Neural progenitor cell (in vitro differentiated cells): ENCODE measurements around the gene MAP4K2. TPM values are rescaled to one million over a fixed set of nuclear protein-coding genes. Genes with fewer than 3 reads are reported as not detected.

Source experiments
- DNase-seq: peaks from one replicate; pipeline ENCODE4 v3.0.0-alpha.2; 2016; ENCODE audit warnings: low spot score
- H2AFZ ChIP-seq: fragments of 200-600 bp; sonication (generic); replicated peaks from 2 replicates; pipeline ENCODE4 v1.6.1; 2016; ENCODE audit warnings: antibody characterized with exemption
- H3F3A ChIP-seq: fragments of 200-600 bp; sonication (generic); 2 replicates; pipeline ENCODE4 v1.6.1; 2016; ENCODE audit warnings: antibody characterized with exemption, low read depth
- H3K27ac ChIP-seq: fragments of 200-600 bp; sonication (generic); 2 replicates; pipeline ENCODE4 v1.5.1; 2016; ENCODE audit warnings: mild to moderate bottlenecking
- H3K27me3 ChIP-seq: fragments of 200-600 bp; sonication (generic); 2 replicates; pipeline ENCODE4 v1.6.1; 2016; ENCODE audit warnings: mild to moderate bottlenecking, moderate library complexity
- H3K36me3 ChIP-seq: fragments of 200-600 bp; sonication (generic); 2 replicates; pipeline ENCODE4 v1.5.1; 2016
- H3K4me1 ChIP-seq: fragments of 200-600 bp; sonication (generic); 2 replicates; pipeline ENCODE4 v1.6.1; 2016; ENCODE audit warnings: mixed run types
- H3K4me2 ChIP-seq: fragments of 200-600 bp; sonication (generic); 2 replicates; pipeline ENCODE4 v1.6.1; 2016
- H3K4me3 ChIP-seq: fragments of 200-600 bp; sonication (generic); 2 replicates; pipeline ENCODE4 v1.5.1; 2016
- H3K79me2 ChIP-seq: fragments of 200-600 bp; sonication (generic); 2 replicates; pipeline ENCODE4 v1.6.1; 2016; ENCODE audit warnings: low read depth
- H3K9ac ChIP-seq: fragments of 200-600 bp; sonication (generic); 2 replicates; pipeline ENCODE4 v1.6.1; 2016
- H3K9me3 ChIP-seq: fragments of 200-600 bp; sonication (generic); 2 replicates; pipeline ENCODE4 v1.5.1; 2016; ENCODE audit warnings: low read depth
- H4K20me1 ChIP-seq: fragments of 200-600 bp; sonication (generic); 2 replicates; pipeline ENCODE4 v1.6.1; 2016; ENCODE audit warnings: low read depth
- H3K27ac Mint-ChIP-seq: 3 replicates; pipeline ENCODE4 v1.8.0; 2021; ENCODE audit warnings: mixed read lengths
- H3K27me3 Mint-ChIP-seq: 2 replicates; pipeline ENCODE4 v1.8.0; 2022; ENCODE audit warnings: low read depth, mild to moderate bottlenecking, inconsistent platforms, moderate library complexity, mixed read lengths; ENCODE audit not compliant: insufficient read depth
- H3K36me3 Mint-ChIP-seq: 3 replicates; pipeline ENCODE4 v1.8.0; 2021; ENCODE audit warnings: mixed read lengths
- H3K4me1 Mint-ChIP-seq: 3 replicates; pipeline ENCODE4 v1.8.0; 2021; ENCODE audit warnings: mixed read lengths
- H3K4me3 Mint-ChIP-seq: 3 replicates; pipeline ENCODE4 v1.8.0; 2021; ENCODE audit warnings: mild to moderate bottlenecking, moderate library complexity, mixed read lengths
- H3K9me3 Mint-ChIP-seq: 3 replicates; pipeline ENCODE4 v1.8.0; 2020; ENCODE audit warnings: mixed read lengths
- EZH2 ChIP-seq: fragments of 200-600 bp; sonication (generic); IDR thresholded peaks from 2 replicates; pipeline ENCODE4 v1.6.1; 2017; ENCODE audit warnings: antibody characterized with exemption, mild to moderate bottlenecking, moderate library complexity
- EZH2phosphoT487 ChIP-seq: fragments of 200-600 bp; sonication (generic); IDR thresholded peaks from 2 replicates; pipeline ENCODE4 v1.6.1; 2017; ENCODE audit warnings: antibody characterized with exemption
- total RNA-seq: library from RNA; depleted of rRNA; stranded (reverse); fragments of >200 nt; gene quantifications from 2 replicates; pipeline ENCODE4 v1.2.3, GENCODE V29; 2015; ENCODE audit warnings: low replicate concordance
- TF ChIP-seq, protein P1 (sequence below): fragments of 200-600 bp; sonication (generic); IDR thresholded peaks from 2 replicates; pipeline ENCODE4 v1.5.1; 2017; ENCODE audit warnings: antibody characterized with exemption, mild to moderate bottlenecking

MAP4K2 gene
- total RNA-seq, 1 donor from 2014 or later: 15.8 TPM

DNA sequence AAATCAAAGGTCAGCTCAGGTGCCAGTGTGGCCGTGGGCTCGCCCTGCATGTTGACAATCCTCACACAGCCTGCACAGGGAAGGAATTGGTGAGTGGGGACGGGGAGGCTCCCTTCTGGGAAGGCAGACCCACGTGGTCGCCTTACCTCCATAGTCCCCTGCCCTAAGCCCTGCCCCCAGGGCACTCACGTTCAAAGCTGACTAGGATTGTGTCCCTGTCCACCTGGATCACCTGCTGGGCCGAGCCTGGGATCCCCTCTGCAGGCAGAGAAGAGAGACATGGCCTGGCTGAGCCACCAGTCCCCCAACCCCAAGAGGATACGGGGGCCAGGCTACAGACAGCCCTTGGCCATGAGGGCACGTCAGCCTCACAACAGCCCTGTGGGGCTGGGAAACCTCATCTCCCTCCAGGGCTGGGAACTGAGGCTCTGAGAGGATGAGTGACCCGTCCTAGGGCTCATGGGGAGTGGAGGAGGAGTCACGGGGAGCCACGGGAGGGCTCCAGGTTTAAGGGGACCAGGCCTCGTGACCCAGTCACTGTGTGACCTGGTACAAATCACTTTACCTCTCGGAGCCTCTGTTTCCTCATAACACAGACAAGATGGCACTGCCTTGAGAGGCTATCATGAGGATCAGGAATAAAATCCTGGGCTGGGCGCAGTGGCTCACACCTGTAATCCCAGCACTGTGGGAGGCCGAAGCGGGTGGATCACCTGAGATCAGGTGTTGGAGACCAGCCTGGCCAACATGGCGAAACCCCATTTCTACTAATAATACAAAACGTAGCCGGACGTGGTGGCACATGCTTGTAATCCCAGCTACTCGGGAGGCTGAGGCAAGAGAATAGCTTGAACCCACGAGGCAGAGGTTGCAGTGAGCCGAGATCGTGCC lies 12.6 kb downstream of the MAP4K2 start:
- H3K4me3 Mint-ChIP-seq: no peak overlapping the region
- no peak overlapping the region for H2AFZ ChIP-seq
- H3K36me3 Mint-ChIP-seq: peaks cover 2% of the 10 kb centered on the region
- H4K20me1 ChIP-seq: no peaks in the 10 kb centered on the region
- peaks cover 2% of the 10 kb centered on the region for H3K4me1 Mint-ChIP-seq
- H3K9ac ChIP-seq: no peak overlapping the region
- H3F3A ChIP-seq: peaks cover 3% of the 10 kb centered on the region
- H3K9me3 ChIP-seq: no peaks in the 10 kb centered on the region
- peak overlapping the region; percentile 33 for H3K27ac Mint-ChIP-seq
- no peaks in the 10 kb centered on the region for H3K9me3 Mint-ChIP-seq
- no peak overlapping the region for H3K4me2 ChIP-seq
- H3K27ac ChIP-seq: no peak overlapping the region
- no peak for DNase-seq
- no peaks in the 10 kb centered on the region for H3K36me3 ChIP-seq
- H3K27me3 ChIP-seq: no peaks in the 10 kb centered on the region
- TF ChIP-seq EZH2: no peak
- TF ChIP-seq, protein P1, sequence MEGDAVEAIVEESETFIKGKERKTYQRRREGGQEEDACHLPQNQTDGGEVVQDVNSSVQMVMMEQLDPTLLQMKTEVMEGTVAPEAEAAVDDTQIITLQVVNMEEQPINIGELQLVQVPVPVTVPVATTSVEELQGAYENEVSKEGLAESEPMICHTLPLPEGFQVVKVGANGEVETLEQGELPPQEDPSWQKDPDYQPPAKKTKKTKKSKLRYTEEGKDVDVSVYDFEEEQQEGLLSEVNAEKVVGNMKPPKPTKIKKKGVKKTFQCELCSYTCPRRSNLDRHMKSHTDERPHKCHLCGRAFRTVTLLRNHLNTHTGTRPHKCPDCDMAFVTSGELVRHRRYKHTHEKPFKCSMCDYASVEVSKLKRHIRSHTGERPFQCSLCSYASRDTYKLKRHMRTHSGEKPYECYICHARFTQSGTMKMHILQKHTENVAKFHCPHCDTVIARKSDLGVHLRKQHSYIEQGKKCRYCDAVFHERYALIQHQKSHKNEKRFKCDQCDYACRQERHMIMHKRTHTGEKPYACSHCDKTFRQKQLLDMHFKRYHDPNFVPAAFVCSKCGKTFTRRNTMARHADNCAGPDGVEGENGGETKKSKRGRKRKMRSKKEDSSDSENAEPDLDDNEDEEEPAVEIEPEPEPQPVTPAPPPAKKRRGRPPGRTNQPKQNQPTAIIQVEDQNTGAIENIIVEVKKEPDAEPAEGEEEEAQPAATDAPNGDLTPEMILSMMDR: no peak
- TF ChIP-seq EZH2phosphoT487: no peak
- H3K4me3 ChIP-seq: no peak overlapping the region
- H3K4me1 ChIP-seq: no peaks in the 10 kb centered on the region
- peaks cover 3% of the 10 kb centered on the region for H3K27me3 Mint-ChIP-seq
- H3K79me2 ChIP-seq: no peaks in the 10 kb centered on the region

DNA sequence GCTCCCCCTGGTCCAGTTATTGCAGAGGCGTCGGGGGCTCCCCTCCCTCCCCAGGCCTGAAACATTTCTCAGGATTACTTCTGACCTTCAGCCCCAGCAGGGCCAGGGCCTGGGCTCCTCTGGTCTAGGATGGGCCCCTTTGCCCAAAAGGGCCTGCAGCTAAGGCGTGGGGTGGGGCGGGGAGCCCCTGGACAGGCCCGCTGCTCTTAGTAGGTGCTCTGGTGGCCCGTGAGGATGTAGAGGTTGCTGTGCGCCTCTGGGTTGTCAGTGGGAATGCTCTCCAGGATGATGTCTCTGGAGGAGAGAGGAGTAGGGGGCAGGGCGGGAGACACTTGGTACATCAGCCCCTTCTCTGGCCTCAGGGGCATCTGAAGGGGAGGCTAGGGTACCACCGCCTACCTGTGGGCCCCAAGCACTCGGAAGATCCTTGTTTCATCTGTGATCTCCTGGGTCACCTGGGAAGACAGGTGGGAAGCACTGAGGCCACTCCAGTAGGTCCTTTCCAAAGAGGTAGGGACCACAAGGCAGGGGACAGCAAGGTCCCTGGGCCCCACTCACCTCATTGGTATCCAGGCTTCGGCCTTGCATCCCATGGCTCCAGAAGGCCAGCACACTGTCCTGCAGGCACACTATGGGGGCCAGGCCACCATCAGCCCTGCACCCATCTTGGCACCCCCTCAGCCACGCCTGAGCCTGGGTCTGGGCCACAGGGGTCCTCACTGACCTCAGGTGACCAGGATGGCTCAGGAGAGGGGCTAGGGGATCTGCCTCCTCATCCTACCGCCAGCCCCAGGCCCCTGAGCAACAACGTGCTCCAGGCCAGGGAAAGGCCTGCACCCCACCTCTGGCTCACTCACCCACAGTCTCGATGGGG lies 13.4 kb downstream of the MAP4K2 start:
- peaks cover 2% of the 10 kb centered on the region for H3K4me1 Mint-ChIP-seq
- H3K4me3 Mint-ChIP-seq: no peak overlapping the region
- no peak overlapping the region for H3K9ac ChIP-seq
- DNase-seq: no peak
- H3F3A ChIP-seq: peaks cover 3% of the 10 kb centered on the region
- H3K36me3 ChIP-seq: no peaks in the 10 kb centered on the region
- no peaks in the 10 kb centered on the region for H3K9me3 Mint-ChIP-seq
- TF ChIP-seq EZH2: no peak
- TF ChIP-seq, protein P1: no peak
- TF ChIP-seq EZH2phosphoT487: no peak
- peaks cover 2% of the 10 kb centered on the region for H3K36me3 Mint-ChIP-seq
- H3K27me3 ChIP-seq: no peaks in the 10 kb centered on the region
- peaks cover 3% of the 10 kb centered on the region for H3K27me3 Mint-ChIP-seq
- H3K4me2 ChIP-seq: no peak overlapping the region
- H4K20me1 ChIP-seq: no peaks in the 10 kb centered on the region
- no peak overlapping the region for H3K27ac Mint-ChIP-seq
- no peaks in the 10 kb centered on the region for H3K9me3 ChIP-seq
- no peaks in the 10 kb centered on the region for H3K4me1 ChIP-seq
- H3K4me3 ChIP-seq: no peak overlapping the region
- H2AFZ ChIP-seq: no peak overlapping the region
- H3K27ac ChIP-seq: no peak overlapping the region
- H3K79me2 ChIP-seq: no peaks in the 10 kb centered on the region

DNA sequence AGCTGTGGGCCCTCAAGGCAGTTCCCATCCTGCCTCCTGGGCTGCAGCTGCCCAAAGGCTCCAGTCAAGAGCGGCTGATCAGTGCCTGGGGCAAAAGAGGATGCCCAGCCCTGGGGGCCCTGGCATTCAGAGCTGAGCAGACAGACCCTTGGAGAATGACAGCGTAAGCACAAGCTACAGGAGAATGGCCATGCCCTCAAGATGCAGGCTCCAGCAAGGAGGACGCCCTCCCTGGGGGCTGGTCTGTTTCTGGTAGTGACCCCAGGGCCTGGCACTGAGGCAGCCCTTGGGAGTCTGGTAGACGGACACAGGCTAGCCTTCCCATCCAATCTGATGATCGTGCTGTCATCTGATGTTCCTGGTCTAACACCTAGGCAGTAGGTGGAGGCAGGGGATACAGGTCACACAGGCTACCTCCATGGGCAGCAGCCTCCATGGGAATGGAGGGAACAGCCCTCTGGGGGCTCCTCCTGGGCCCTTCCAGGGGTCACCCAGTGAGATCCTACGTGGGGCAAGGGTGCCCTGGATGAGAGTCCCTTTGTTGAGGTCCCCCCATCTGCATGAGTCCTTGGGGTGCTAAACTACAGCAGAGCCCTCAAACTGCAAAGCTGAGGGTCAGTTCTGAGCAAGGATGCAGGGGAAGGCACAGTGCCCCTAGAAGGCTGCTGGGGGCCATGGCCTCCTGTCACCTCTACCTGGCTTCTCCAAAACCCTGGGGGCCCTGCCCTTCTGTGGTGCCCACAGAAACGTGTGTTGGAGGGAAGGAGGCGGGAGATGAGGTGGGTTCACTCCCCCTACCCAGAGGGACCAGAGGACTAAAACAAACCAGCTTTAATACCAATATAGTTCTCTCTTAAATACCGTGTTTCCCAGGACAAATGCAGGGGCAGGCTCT lies 14.4 kb downstream of the MAP4K2 start:
- Histone ChIP-seq H3K79me2 (no peaks in the 10 kb centered on the region), H3K36me3 (no peaks in the 10 kb centered on the region), H3K4me2 (no peak overlapping the region), H3K9ac (no peak overlapping the region), H3K4me3 (no peak overlapping the region), H3K9me3 (no peaks in the 10 kb centered on the region), H4K20me1 (no peaks in the 10 kb centered on the region), H2AFZ (no peak overlapping the region), H3K27me3 (no peaks in the 10 kb centered on the region), H3K4me1 (no peaks in the 10 kb centered on the region), H3F3A (peaks cover 3% of the 10 kb centered on the region), H3K27ac (no peak overlapping the region)
- DNase-seq: no peak
- Mint-ChIP-seq H3K36me3 (no peaks in the 10 kb centered on the region), H3K27ac (no peak overlapping the region), H3K4me1 (no peaks in the 10 kb centered on the region), H3K27me3 (peaks cover 3% of the 10 kb centered on the region), H3K9me3 (no peaks in the 10 kb centered on the region), H3K4me3 (no peak overlapping the region)
- no peak for TF ChIP-seq EZH2phosphoT487
- TF ChIP-seq EZH2: no peak
- TF ChIP-seq, protein P1: no peak
